ENCODE results near the gene LHX2. TPM values are rescaled to one million over a fixed set of nuclear protein-coding genes. Genes with fewer than 3 reads are reported as not detected.

Gene LHX2
- total RNA-seq, 3 donors from 2014 or later (not counting 1 experiment from before 2014, with no cell fraction given) = not detected

- H3K4me3 Mint-ChIP-seq = no peak overlapping the region
- H3K27me3 Mint-ChIP-seq (ENCODE audit: low read depth in 2 of 2) = peaks cover 0 to 14% of the 10 kb centered on the region in 2 donors
- no peaks in the 10 kb centered on the region for H3K9me3 ChIP-seq (ENCODE audit: control insufficient read depth, insufficient read depth, low read length)
- no peaks in the 10 kb centered on the region for H3K27me3 ChIP-seq (ENCODE audit: control insufficient read depth, insufficient read depth, low read length)
- H3K36me3 Mint-ChIP-seq = no peaks in the 10 kb centered on the region
- ATAC-seq = no peak
- H3K4me3 ChIP-seq (ENCODE audit: low read length) = no peak overlapping the region
- no peak overlapping the region for H3K27ac Mint-ChIP-seq
- no peaks in the 10 kb centered on the region for H3K36me3 ChIP-seq (ENCODE audit: control insufficient read depth, insufficient read depth, low read length)
- no peaks in the 10 kb centered on the region for H3K9me3 Mint-ChIP-seq
- TF ChIP-seq CTCF (IDR thresholded peaks at IDR 0.05) = no peak
- H3K4me1 ChIP-seq (ENCODE audit: control insufficient read depth, insufficient read depth, low read length) = no peaks in the 10 kb centered on the region
- WGBS (ENCODE audit: insufficient coverage) = 92% methylated on average over 3 of the region's 4 CpGs
- no peak for DNase-seq
- intact Hi-C loops (cut with micrococcal nuclease) = no loop called here
- no peaks in the 10 kb centered on the region for H3K4me1 Mint-ChIP-seq
- no peak overlapping the region for H3K27ac ChIP-seq (ENCODE audit: low read length)
Measured at GRCh38 chr9:124078641-124079040, 67.1 kb downstream of the LHX2 start.

GRCh38 chr9:124079176-124079925, 67.8 kb downstream of the LHX2 start:
- H3K4me3 Mint-ChIP-seq = no peak overlapping the region
- intact Hi-C loops (cut with micrococcal nuclease) = no loop called here
- no peaks in the 10 kb centered on the region for H3K36me3 ChIP-seq (ENCODE audit: control insufficient read depth, insufficient read depth, low read length)
- DNase-seq (no peak), ATAC-seq (peak in 1 of 3 donors; percentile 27)
- H3K27me3 ChIP-seq (ENCODE audit: control insufficient read depth, insufficient read depth, low read length) = no peaks in the 10 kb centered on the region
- H3K9me3 ChIP-seq (ENCODE audit: control insufficient read depth, insufficient read depth, low read length) = no peaks in the 10 kb centered on the region
- peaks cover 4 to 11% of the 10 kb centered on the region in 2 donors for H3K27me3 Mint-ChIP-seq (ENCODE audit: low read depth in 2 of 2)
- no peaks in the 10 kb centered on the region for H3K4me1 Mint-ChIP-seq
- no peaks in the 10 kb centered on the region for H3K4me1 ChIP-seq (ENCODE audit: control insufficient read depth, insufficient read depth, low read length)
- no peaks in the 10 kb centered on the region for H3K36me3 Mint-ChIP-seq
- 93% methylated on average over 17 of the region's 17 CpGs for WGBS (ENCODE audit: insufficient coverage)
- no peak overlapping the region for H3K27ac Mint-ChIP-seq
- no peak for TF ChIP-seq CTCF (IDR thresholded peaks at IDR 0.05)
- H3K9me3 Mint-ChIP-seq = no peaks in the 10 kb centered on the region
- no peak overlapping the region for H3K4me3 ChIP-seq (ENCODE audit: low read length)
- no peak overlapping the region for H3K27ac ChIP-seq (ENCODE audit: low read length)

- Histone ChIP-seq H3K27me3 (ENCODE audit: control insufficient read depth, insufficient read depth, low read length) (no peaks in the 10 kb centered on the region), H3K36me3 (ENCODE audit: control insufficient read depth, insufficient read depth, low read length) (no peaks in the 10 kb centered on the region), H3K4me3 (ENCODE audit: low read length) (no peak overlapping the region), H3K4me1 (ENCODE audit: control insufficient read depth, insufficient read depth, low read length) (no peaks in the 10 kb centered on the region), H3K9me3 (ENCODE audit: control insufficient read depth, insufficient read depth, low read length) (no peaks in the 10 kb centered on the region), H3K27ac (ENCODE audit: low read length) (no peak overlapping the region)
- no peak overlapping the region for H3K27ac Mint-ChIP-seq
- peaks cover 4 to 5% of the 10 kb centered on the region in 2 donors for H3K9me3 Mint-ChIP-seq
- no peak overlapping the region for H3K4me3 Mint-ChIP-seq
- intact Hi-C loops (cut with micrococcal nuclease) = no loop called here
- H3K4me1 Mint-ChIP-seq = no peaks in the 10 kb centered on the region
- H3K36me3 Mint-ChIP-seq = no peaks in the 10 kb centered on the region
- DNase-seq = no peak
- TF ChIP-seq CTCF (IDR thresholded peaks at IDR 0.05) = no peak
- WGBS (ENCODE audit: insufficient coverage) = 77% methylated on average over 2 of the region's 2 CpGs
- no peak for ATAC-seq
- peaks cover 16 to 17% of the 10 kb centered on the region in 2 donors for H3K27me3 Mint-ChIP-seq (ENCODE audit: low read depth in 2 of 2)
Measured at GRCh38 chr9:124082622-124083021, 71.1 kb downstream of the LHX2 start.

Other genes starting within 250 kb of the LHX2 start
- gene DENND1A, start 81.6 kb upstream of the LHX2 start, total RNA-seq = 10 to 100 TPM; 27.8 to 37.6 (median 30.9) TPM
- 10 to 100 TPM; 25.0 to 34.9 (median 33.0) TPM for gene NEK6, start 246.2 kb downstream of the LHX2 start, total RNA-seq